ENCODE measurements around the gene KCNMA1.

Gene KCNMA1

GRCh38 chr10:77024461-77024860 is 613.1 kb downstream of the KCNMA1 start:
- no peak for DNase-seq

- no peak for DNase-seq
Measured at GRCh38 chr10:77023396-77023795, 614.2 kb downstream of the KCNMA1 start.

GRCh38 chr10:77022671-77023070 is 614.9 kb downstream of the KCNMA1 start:
- no peak for DNase-seq

- no peak for DNase-seq
Measured at GRCh38 chr10:77021966-77022490, 615.6 kb downstream of the KCNMA1 start.

GRCh38 chr10:77020426-77021040 is 617.1 kb downstream of the KCNMA1 start:
- no peak for DNase-seq

- no peak for DNase-seq
Measured at GRCh38 chr10:77016855-77017254, 620.8 kb downstream of the KCNMA1 start.

GRCh38 chr10:77016278-77016815 is 621.3 kb downstream of the KCNMA1 start:
- DNase-seq: no peak

- DNase-seq: no peak
Measured at GRCh38 chr10:77015360-77015759, 622.2 kb downstream of the KCNMA1 start.

GRCh38 chr10:77012812-77013500 is 624.7 kb downstream of the KCNMA1 start:
- DNase-seq: no peak

- no peak for DNase-seq
Measured at GRCh38 chr10:77011874-77012811, 625.5 kb downstream of the KCNMA1 start.

- no peak for DNase-seq
Measured at GRCh38 chr10:77010430-77010829, 627.2 kb downstream of the KCNMA1 start.

GRCh38 chr10:77007834-77008233 is 629.8 kb downstream of the KCNMA1 start:
- no peak for DNase-seq

- DNase-seq: no peak
Measured at GRCh38 chr10:77006836-77007511, 630.6 kb downstream of the KCNMA1 start.

- DNase-seq: no peak
Measured at GRCh38 chr10:77005871-77006270, 631.7 kb downstream of the KCNMA1 start.

GRCh38 chr10:77004917-77005564 is 632.6 kb downstream of the KCNMA1 start:
- peak; percentile 57 to 86 for DNase-seq

GRCh38 chr10:77002872-77003271 is 634.7 kb downstream of the KCNMA1 start:
- no peak for DNase-seq

GRCh38 chr10:77001206-77001605 is 636.4 kb downstream of the KCNMA1 start:
- DNase-seq: no peak

GRCh38 chr10:76998451-76998850 is 639.2 kb downstream of the KCNMA1 start:
- no peak for DNase-seq

- DNase-seq: no peak
Measured at GRCh38 chr10:76997631-76998030, 640.0 kb downstream of the KCNMA1 start.

GRCh38 chr10:76995023-76995422 is 642.6 kb downstream of the KCNMA1 start:
- no peak for DNase-seq

- no peak for DNase-seq
Measured at GRCh38 chr10:76993213-76993612, 644.4 kb downstream of the KCNMA1 start.

- no peak for DNase-seq
Measured at GRCh38 chr10:76992467-76992866, 645.1 kb downstream of the KCNMA1 start.
